ENCODE data around the gene FRS2.
"Not testable (repeated sequence)": the region's sequence is repeated elsewhere in the genome, so short reads cannot be mapped to it uniquely, and the experiment has no call there.

The FRS2 gene

DNA sequence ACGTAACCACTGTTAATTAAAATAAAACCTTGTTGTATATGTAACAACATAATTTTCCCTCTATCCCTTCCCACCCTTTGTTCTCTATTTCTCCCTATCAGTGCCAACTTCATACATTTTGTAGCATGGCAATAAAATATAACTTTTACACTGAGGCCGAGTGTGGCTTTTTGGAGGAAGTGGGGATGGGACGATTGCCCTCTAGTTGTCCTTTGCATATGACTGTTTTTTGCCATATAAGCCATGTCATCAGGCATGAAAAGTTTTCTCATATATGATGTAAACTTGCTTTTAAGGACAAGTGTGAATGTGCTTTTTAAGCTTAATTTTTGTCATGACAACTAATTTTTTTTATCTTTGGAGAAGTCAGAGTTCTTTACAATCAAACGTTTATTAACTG is 108.8 kb downstream of the FRS2 start:
- no peak for DNase-seq (ENCODE audit: low read depth in 2 of 2)

DNA sequence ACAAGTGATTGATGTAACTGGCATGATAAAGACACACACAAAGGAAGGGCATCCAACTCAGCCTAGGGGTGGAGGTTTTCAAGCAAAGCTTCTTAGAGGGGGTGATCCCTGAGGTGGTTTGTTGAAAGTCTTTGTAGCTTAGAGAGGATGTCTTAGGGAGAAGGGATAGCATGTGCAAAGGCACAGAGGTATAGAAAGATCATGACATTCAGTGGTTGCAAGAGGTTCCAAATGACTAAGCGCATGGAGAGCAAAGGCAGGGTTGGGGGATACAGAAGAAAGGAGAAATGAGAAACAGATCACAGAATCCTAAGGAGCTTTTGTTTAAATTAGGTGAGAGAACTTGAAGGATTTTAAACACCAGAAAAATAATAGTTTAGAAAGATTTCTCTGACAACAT is 109.9 kb downstream of the FRS2 start:
- no peak for DNase-seq (ENCODE audit: low read depth in 2 of 2)

DNA sequence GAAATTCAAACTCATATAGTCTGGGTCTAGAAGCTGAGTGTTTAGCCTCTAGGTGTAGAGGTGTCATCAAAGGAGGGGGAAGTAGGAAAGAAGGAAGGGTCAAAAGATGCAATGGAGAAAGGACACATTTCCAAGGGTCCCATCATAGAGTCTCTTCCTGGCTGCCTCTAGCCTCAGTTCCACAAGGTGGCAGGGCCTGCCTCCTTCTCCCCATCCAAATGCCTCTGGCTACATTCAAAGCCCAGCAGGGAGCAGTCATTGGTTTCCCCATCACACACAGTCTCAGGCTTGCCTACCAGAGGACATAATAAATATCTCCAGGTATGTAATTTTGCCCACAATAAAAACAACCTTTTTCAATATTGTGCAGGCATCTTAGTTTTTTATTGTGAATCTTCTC is 113.0 kb downstream of the FRS2 start:
- DNase-seq (ENCODE audit: low read depth in 2 of 2), result no peak

DNA sequence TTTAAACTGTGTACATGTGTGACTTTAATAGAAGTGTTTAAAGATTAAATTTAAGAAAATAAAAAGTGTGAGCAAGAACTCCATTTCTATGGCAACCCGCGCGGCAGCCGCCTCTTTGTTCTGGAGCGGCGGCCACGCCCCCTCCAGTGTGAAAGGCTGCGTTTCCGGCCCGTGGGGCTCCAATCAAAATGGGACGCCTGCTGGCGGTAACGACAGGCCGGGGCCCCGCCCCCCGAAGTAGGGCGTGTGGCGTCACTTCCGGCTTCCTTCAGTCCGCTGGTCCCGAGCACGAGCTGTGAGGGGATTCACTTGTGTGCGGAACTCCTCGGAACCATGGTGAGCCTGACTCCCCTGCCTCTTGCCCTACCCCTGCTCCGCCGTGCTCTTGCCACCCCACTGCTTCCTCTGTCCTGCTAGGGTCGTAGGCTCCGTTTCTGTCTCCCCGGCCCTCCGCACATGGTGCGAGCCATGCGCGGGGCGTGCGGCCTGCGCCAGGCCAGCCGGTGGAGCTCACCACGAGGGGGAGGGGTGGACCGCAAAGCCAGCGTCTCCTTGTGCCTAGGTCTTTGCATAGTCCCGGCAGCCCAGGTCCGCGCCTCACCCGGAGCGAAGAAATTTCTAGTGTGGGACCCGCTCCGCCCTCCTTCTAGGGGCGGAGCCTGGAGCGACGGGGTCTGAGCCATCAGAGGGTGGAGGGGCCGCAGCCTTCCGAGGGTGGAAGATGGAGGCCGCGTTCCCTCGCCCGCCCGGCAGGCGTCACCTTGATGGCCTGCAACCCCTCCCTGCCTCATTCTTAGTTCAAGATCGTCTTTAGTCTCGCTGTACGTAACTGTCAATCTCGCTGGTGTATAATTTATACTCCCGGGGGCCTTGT is 115.2 kb downstream of the FRS2 start, which contains the start of gene CCT2:
Gene CCT2, plus strand, starts transcription at position 271 of the 874 bp plus-strand sequence. Its CDS starts 63 bp downstream, at position 334.
- DNase-seq (ENCODE audit: low read depth in 2 of 2), result peak; percentile 88 to 94

DNA sequence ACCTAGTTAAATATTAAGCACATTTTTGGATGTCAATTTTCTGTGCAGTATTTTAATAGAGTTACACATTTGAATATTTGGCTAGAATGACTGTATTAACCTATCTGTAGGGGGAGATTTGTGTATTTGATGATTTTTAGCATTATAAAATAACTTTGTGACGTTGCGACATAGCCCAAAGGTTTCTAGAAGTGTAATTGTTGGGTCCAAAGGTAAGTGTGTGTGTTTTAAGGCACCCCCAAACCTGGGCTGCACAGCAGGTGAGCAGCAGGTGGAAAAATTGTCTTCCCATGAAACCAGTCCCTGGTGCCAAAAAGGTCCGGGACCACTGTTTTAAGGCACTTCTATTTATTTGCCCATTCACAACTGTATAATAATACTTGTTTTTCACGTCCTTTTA is 118.3 kb downstream of the FRS2 start:
- DNase-seq (ENCODE audit: low read depth in 2 of 2), result no peak

DNA sequence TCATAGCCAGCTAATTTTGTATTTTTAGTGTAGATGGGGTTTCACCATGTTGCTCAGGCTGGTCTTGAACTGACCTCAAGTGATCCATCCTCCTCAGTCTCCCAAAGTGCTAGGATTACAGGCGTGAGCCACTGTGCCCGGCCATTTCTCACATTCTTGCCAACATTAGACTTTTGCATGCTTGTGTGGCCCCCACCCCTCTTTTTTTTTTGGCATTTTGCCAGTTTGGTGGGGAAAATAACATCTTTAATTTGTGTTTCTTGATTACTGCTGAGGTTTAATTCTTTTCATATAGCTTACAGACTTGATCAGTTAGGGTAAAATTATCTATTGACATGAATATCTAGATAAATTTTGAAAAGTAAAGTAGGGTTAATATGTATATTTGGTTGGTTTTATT is 118.9 kb downstream of the FRS2 start:
- DNase-seq (ENCODE audit: low read depth in 2 of 2), result no peak

DNA sequence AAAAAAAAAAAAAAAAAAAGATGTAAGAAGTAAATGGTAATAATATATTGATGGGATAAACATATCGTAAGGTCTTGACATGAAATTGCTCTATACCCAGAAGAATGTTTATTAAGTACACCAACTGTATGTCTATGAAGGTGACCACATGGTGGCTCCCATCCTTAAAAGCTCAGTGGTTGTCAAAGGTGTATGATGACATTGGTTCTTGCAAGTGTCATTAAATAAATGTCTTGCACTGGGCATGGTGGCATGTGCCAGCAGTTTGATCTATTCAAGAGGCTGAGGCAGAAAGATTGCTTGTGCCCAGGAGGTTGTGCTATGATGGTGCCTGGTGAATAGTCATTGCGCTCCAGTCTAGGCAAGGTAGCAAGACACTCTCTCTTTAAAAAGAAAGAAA is 125.5 kb downstream of the FRS2 start:
- DNase-seq (ENCODE audit: low read depth in 2 of 2), result no peak

DNA sequence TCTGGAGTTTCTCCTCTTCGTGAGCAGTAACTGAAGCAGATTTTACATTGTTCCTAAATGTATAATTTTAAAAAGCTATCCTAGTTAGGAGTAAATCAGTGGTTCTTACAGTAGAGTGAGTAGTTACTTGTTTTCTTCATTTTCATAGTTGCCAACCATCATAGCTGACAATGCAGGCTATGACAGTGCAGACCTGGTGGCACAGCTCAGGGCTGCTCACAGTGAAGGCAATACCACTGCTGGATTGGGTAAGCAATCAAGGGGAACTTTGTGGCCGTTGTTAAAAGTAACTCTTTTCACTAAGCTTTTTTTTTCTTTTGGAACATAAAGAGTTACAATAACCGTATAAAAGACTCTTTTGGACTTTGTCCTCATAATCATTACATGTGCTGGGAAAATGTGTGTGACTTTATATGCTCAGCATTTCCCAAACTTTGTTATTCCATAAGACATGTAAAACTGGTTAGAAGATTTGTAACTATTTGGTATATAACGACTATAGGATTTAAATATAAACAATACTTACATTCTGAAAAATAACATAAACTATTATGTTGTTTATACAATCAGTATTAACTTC is 128.1 kb downstream of the FRS2 start:
- DNase-seq (ENCODE audit: low read depth in 2 of 2), result no peak

DNA sequence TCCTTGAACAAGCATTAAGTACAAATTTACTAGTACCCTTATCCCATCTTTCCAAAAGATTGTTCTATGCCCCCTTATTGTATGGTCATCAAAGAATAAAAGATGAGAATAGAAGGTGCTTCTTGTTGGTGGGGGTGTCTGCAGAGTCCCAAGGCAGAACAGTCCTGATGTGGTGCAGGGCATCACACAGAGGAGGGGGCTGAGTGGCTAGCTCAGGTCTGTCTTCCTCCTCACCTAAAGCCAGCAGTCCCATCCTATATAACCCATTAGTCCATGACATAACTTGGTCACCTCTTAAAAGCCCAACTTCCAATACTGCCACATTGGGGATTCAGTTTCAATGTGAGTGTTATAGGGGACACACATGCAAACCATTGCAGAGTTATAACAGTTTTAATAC is 130.6 kb downstream of the FRS2 start:
- DNase-seq (ENCODE audit: low read depth in 2 of 2), result no peak

DNA sequence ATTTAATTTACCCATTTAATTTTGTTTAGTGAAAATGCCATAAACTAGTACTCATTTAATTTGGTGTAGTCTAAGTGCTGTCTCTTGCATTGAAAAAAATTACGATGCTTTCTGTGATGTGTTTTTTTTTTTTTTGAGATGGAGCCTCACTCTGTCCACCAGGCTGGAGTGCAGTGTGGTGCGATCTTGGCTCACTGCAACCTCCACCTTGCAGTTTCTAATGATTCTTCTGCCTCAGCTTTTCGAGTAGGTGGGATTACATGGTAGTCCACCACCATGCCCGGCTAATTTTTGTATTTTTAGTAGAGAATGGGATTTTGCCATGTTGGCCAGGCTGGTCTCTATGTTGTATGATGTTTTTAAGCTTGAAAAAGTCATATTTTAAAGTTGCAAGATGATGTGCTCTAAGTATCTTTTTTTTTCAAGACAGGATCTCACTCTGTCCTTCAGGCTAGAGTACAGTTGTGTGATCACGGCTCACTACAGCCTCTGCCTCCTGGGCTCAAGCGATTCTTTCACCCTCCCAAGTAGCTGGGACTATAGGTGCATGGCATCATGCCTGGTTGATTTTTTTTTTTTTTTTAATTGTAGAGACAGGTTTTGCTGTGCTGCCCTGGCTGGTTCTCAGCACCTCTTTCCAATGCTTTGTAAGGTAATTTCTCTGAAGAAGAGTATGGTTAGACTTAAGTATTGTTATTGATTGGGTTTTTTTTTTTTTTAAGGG is 131.9 kb downstream of the FRS2 start:
- DNase-seq (ENCODE audit: low read depth in 2 of 2), result no peak

DNA sequence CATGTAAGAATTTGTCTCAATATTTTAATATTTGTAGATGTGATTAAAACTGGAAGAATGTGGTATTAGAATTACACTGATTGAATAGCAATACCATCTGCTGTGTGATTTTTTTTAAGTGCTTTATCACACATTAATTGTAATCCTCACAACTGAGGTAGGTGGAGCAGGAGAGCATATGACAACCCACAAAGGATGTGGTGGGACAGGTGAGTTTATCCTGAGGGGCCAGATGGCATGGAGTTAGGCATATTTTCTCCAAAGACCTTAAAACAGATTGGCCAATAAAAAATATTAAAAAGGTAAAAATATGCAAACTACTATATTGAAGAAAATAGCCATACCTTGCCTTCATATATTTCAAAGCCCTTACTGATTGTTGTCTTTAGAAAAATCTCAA is 132.8 kb downstream of the FRS2 start:
- DNase-seq (ENCODE audit: low read depth in 2 of 2), result no peak

DNA sequence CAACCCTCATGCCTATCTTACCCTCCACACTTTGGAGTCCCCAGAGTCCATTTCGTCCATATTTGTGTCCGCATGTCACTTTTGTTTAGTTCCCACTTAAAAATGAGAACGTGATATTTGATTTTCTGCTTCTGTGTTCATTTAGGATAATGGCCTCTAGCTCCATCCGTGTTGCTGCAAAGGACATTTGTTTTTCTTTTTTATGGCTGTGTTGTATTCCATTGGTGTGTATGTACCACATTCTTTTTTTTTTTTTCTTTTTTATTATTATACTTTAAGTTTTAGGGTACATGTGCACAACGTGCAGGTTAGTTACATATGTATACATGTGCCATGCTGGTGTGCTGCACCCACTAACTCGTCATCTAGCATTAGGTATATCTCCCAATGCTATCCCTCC is 133.4 kb downstream of the FRS2 start:
- DNase-seq (ENCODE audit: low read depth in 2 of 2), result not testable (repeated sequence)

DNA sequence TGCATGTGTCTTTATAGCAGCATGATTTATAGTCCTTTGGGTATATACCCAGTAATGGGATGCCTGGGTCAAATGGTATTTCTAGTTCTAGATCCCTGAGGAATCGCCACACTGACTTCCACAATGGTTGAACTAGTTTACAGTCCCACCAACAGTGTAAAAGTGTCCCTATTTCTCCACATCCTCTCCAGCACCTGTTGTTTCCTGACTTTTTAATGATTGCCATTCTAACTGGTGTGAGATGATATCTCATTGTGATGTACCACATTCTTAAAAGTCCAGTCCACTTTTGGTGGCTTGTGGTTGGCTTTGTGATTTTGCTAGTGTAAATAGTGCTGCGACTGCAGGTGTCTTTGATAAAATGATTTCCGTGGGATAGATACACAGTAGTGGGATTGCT is 134.1 kb downstream of the FRS2 start:
- DNase-seq (ENCODE audit: low read depth in 2 of 2), result not testable (repeated sequence)

DNA sequence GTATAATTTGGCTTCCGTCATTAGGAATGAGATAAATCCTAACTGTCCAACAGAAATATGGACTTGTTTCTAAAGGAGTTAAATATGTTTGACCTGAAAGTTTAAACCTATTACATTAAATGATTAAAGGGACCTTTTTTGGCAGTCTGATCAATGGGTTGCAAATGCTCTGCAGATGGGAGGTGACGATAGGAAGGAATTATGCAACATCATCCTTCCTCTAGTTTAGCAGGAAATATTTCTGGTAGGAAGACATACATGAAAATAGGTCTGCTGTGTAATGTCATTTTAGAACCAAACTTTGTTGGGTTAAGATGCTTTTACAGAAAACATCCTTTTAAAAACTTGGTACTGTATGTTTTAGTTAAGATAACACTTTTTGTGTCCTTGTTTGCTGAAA is 137.9 kb downstream of the FRS2 start:
- DNase-seq (ENCODE audit: low read depth in 2 of 2), result no peak

DNA sequence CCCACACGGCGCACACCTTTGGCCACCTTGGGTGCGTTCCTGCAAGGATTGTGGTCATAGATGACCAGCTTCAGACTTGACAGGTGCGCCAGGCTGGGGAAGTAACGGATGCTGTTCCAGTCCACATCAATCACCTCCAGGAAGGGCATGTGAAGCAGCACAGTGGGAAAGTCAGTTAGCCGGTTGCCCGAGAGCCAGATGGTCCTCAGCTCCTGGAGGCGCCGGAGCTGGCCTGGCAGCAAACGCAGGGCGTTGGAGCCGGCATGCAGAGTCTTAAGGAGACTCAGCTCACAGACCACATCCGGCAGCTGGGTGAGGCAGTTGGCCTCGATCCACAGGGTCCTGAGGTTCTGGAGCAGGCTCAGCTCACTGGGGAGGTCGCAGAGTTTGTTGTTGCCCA is 139.9 kb downstream of the FRS2 start:
- no peak for DNase-seq (ENCODE audit: low read depth in 2 of 2)

DNA sequence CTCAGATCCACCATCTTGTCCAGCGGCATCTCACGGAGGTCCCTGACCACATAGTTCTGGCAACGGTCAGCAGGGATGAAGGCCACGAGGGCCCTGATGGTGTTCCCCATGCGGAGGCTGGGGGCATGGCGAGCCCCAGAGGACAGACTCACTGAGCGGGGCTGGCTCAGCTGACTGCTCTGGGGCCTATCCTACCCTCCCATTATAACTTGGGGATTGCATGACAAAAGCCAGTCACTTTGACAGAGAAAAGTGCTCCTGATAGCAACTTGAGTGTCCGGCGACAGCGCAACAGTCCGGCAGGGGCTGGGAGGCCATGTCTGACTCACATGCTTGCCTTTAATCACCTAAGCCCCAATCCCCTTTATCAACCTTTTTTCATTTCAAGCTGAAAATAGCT is 140.5 kb downstream of the FRS2 start, which contains the start of gene LRRC10:
Gene LRRC10, minus strand, starts transcription at position 179 of the 400 bp plus-strand sequence. Its CDS starts 69 bp downstream, at position 110.
- no peak for DNase-seq (ENCODE audit: low read depth in 2 of 2)

DNA sequence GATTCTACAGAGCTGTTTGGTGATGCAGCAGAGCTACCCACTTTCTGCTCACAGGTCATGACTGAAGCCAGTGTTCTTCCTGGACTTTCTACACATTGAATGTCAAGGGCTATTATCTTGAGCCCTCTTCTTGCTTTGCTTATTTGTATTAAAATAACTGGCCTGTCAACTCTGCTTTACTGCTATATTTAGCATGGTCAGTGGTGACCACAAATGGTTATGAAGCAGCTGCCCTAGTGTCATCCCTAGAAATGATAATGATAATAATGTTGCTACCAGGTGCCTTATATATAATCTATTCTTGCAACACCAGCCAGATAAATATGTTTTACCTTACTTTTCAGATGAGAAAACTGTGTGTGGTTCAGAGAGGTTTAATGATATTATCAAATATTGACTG is 143.2 kb downstream of the FRS2 start:
- DNase-seq (ENCODE audit: low read depth in 2 of 2), result no peak

DNA sequence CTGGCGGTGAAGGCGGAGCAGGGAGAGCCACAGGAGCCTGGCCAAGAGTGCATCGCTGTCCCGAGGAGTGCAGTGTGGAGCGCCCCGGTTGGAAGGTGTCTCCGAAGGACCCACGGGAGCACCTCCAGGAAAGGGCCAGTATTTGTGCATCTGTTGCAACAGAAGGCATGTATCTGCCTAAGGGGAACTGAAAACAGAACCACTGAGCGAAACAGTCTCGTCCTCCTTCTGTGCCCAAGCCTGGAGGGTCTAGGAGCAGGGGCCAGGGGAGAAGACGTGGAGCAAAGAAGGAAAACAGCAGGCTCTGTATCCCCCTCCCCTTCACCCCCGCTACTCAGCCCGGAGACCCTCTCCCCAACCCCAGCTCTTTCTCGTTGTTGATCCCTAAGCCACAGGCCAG is 145.8 kb downstream of the FRS2 start:
- no peak for DNase-seq (ENCODE audit: low read depth in 2 of 2)

DNA sequence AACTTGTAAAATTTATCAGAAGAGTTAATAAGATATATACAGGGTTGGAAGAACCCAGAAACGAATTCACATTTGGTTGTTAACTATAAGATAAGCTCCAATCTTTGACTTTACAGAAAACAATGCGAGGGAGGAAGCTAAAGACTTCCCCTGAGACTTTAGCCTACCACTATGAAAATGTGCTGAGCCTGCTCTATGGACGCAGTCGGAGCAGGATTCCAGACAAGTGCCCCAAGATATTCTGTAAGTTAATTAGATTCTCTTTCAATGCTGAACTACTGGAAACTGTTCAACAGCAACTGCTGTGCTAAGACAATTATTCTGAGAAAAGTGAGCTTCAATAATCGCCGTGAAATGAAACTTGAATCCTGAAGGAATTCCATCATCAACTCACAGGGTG is 148.9 kb downstream of the FRS2 start:
- no peak for DNase-seq (ENCODE audit: low read depth in 2 of 2)

DNA sequence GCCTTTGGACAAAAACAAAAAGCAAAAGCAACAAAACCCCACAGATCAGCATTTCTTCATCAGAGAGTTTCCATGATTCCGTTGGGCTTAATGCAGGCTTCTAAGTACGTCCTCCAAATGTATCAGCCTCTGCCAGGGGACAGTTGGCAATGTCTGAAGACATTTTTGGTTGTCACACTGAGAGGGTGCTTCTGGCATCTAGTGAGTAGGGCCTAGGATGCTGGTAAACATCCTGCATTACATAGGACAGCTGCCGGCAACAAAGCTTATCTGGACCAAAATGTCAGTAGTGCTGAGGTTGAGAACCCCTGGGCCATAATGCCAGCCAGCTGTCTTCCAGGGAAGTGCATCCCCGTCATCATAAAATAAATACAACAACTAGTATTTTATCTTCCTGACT is 149.9 kb downstream of the FRS2 start:
- DNase-seq (ENCODE audit: low read depth in 2 of 2), result no peak

DNA sequence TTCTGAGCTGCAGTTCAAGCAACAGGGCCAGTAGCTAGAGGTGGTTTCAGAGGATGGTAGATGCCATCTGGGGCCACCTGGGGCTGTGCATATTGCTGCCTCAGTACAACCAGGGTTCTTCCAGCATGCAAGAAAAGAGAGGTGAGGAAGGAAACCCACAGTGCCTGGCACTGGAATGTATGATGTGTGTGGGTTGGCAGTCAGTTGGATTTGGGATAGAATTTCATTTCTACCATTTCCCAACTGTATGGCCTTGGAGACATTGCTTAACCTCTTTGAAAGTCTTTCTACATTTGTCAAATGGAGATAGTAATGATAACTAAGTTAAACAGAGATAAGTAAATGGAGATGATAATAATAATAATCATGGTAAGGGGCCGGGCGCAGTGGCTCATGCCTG is 150.7 kb downstream of the FRS2 start:
- no peak for DNase-seq (ENCODE audit: low read depth in 2 of 2)

DNA sequence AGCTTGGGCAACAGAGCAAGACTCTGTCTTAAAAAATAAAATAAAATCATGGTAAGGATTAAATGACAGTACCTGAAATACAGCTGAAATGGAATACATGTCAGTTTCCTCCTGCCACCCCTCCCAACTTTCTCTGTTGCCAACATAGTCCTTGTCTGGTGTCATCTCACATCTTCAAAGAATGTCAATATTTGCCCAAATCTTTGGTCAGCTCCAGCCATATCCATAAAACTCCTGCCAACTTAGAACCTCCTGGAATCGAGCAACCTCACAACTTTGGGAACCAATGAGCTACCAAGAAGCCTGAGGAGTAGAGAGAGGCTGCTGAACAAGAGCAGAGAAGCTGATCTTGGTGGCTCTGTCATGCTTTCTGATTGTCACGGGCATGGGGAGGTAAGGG is 151.4 kb downstream of the FRS2 start:
- DNase-seq (ENCODE audit: low read depth in 2 of 2), result no peak

DNA sequence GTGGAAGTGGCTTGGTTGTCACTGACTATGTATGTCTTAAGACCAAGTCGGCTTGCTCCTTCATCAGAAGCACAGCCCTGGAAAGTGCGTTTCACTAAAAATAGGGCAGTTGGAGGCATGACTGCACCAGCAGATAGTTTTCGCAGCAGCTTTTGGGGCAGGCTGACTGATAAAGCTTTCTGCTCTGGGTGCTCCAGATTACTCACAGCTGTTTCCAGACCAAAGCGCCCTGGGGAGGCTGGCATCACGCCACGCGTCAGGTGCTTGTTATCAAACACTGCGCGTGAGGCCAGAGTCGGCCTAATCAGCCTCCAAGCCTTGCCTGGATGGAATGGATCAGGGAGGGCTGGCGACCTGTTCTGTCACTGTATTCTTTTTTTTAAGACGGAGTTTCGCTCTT is 153.8 kb downstream of the FRS2 start:
- DNase-seq (ENCODE audit: low read depth in 2 of 2), result no peak

All from stimulated activated CD4-positive, alpha-beta T cell treated with anti-CD3 and anti-CD28 coated beads, Interleukin-1b, Interleukin-23, amount 100 ng/mL, for 1 hour (primary cell).